Measurements from ENCODE around the gene TMEM44. TPM values are rescaled to one million over a fixed set of nuclear protein-coding genes. Genes with fewer than 3 reads are reported as not detected.

Gene TMEM44
- 23.2 TPM for polyA plus RNA-seq (2013, experiment 1 of 2; ENCODE audit: insufficient read length)
- polyA plus RNA-seq (2013, experiment 2 of 2; ENCODE audit: insufficient read length) = 22.7 TPM

DNA sequence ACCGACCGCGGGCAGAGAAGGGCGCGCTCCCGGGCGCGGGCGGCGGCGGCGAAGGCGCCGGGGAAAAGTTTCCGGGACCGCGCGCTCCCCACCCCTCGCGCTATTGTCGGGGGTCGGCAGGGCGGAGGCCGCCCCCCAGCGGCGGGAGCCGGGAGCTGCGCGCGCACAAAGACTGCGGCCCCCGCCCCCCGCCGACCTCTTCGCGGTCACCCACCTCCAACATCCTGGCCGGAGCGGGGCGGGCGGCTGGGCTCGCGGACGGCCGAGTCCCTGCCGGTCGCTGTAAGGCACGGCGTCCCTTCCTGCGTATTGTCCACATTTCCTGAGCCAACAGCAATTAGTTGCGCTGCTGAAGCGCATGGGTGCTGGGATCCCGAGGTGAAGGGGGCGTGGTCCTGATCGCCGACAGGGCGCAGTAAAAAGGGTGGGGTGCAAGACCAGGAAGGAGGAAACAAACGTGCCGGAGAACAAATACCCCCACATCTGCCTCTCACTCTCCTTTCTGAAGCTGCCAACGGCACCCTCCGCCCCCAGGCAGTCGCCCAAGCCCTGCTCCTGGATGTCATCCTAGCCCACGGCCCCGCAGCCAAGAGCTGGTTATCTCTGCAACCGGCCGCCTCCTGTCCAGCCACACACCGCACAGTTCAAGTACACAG is at the start of gene TMEM44:
TSS of gene TMEM44 (minus strand) at position 71 of the 656 bp plus-strand sequence. CDS start 204 bp downstream, outside the sequence.
- peak; percentile 74 for DNase-seq

- DNase-seq = peak; percentile 86
Measured at GRCh38 chr3:194682694-194683310, 49.6 kb upstream of the TMEM44 start.

DNA sequence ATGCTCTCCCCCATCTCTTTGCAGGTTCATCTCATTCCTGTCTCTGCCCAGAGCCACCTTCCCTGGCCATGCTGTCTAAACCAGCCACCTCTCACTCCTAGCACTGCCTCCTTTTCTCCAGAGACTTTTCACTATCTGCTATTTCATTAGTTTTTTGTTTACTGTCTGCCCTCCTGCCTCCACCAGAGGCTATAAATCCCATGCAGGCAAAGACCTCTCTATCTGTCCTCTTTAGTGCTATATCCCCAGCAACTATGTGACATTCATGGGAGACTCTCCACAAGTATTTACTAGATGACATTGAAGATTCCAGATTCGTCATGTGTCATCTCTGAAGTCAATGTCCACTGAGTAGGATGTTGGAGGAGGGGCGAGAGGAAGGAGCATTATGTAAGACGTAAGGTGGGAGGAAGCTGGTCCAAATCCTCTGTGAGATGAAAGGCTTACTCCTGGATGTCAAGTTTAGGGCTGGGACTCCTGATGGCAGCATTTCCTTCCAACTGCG is 49.0 kb upstream of the TMEM44 start:
- no peak for DNase-seq

GRCh38 chr3:194680888-194681615 is 47.8 kb upstream of the TMEM44 start:
- no peak for DNase-seq

- no peak for DNase-seq
Measured at GRCh38 chr3:194676471-194676870, 43.3 kb upstream of the TMEM44 start.

DNA sequence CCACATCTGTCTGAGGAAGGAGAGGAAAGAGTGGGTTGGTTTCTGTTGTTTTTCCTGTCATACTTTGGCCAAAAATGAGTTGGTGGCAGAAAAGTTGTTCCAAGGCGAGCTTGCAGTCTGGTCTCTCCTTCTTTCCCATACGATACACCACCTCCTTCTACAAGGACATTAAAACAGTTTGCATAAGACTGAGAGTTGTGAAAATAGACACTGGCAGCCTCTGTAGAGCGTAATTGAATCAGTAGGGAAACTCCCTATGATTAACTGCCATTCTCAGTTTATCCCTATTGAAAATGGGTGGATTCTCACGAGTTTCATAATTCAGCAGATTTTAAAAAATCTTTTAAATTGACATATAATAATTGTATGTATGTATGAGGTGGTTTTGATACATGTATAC is 42.5 kb upstream of the TMEM44 start:
- DNase-seq = no peak

- DNase-seq = no peak
Measured at GRCh38 chr3:194675081-194675640, 41.9 kb upstream of the TMEM44 start.

GRCh38 chr3:194673761-194674160 is 40.5 kb upstream of the TMEM44 start:
- no peak for DNase-seq

- no peak for DNase-seq
Measured at GRCh38 chr3:194672876-194673275, 39.7 kb upstream of the TMEM44 start.

- peak; percentile 96 for DNase-seq
Measured at GRCh38 chr3:194671900-194672808, 38.9 kb upstream of the TMEM44 start, which contains the start of gene LSG1. Gene LSG1, minus strand, starts transcription at chr3:194672191. Its CDS starts 29 bp downstream, at chr3:194672162.

GRCh38 chr3:194671511-194671899 is 38.3 kb upstream of the TMEM44 start:
- DNase-seq = peak; percentile 41

- no peak for DNase-seq
Measured at GRCh38 chr3:194667363-194667762, 34.1 kb upstream of the TMEM44 start.

DNA sequence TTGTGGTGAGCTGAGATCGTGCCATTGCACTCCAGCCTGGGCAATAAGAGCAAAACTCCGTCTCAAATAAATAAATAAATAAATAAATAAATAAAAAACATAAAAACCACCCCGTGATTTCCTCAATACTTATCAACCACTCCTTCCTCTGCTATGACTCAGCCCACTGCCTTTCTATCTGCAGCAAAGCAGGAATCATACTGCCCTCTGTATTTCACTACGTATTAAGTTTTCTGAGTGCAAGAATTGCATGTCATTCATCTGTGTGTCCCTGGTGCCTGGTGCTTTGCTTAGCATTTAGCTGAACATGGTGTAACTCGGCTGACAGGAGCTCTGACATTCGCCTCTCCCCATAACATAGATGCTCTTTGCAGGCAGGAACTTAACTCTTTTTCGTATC is 31.6 kb upstream of the TMEM44 start:
- DNase-seq = no peak

GRCh38 chr3:194661946-194662345 is 28.7 kb upstream of the TMEM44 start:
- DNase-seq = no peak

GRCh38 chr3:194661374-194661773 is 28.2 kb upstream of the TMEM44 start:
- no peak for DNase-seq

- DNase-seq = no peak
Measured at GRCh38 chr3:194659778-194660177, 26.6 kb upstream of the TMEM44 start.

DNA sequence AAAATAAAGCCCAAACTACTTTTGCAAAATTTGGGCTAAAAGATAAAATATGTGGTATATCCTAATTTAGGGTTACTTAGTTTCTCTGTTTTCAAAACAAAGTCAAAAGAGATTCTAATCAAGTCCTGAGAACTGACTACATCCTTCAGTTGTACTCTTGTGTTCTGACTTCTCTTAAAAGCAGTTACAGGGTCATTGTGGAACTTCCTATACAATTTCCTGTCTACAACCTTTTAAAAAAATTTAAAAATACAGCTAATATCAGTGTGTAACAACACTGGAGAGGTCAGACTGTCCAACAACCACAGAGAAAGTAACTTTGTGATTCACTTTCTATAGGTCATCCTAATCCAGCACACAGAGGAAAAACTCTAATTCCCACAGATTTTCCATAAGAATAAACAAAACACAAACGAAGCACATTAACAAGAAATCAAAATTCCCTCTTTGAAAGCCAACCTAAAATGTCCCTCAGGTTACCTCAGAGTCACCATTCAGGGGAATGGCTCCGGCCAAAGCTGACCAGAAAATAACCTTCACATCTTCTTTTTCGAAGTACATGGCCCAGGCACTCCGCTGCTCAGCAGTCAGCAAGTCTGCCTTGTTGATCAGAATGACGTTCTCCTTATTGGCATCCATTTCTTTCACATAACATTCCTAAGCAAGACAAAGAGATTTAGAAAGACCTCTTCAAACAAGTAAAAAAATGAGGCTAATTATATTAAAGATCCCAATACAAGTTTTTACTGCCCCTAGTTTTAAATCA is 25.4 kb upstream of the TMEM44 start:
- DNase-seq = no peak

DNA sequence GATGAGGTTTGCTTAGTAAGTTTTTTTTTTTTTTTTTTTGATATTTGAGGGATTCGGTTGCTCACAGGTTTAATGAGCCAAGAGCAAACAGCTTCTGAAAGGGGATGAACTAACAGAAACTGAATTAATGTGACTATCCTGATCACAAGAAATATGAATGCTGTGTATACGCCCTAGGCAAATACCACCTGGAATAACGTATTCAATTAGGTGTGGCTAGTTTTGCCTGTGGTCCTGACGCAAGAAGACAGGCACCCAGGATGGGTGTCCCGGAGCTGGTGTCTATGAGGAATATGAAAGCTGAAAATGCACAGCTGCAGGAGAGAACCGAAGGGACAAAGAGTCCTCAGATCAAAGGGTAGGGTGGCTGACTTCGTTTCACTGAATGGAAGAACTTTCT is 24.2 kb upstream of the TMEM44 start:
- DNase-seq = no peak

GRCh38 chr3:194654443-194654842 is 21.2 kb upstream of the TMEM44 start:
- DNase-seq = no peak

DNA sequence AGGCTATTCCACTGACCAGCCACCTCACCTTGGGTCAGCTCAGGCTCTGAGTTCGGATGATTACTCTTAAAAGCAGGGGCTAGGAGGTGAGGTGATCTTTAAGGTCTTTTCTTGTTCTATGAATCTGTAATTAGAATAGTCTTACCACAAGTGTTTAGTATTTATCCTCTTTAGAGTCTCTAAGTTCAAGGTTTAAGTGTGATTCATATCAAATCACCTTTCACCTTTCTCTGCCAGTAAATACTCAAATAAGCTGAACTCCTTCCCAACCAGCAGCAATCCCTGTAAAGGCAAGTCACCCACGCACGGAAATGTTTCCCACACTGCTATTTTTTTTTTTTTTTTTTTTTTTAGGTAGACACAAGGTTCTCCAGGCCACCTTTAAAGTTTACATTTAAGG is 14.5 kb upstream of the TMEM44 start:
- DNase-seq = no peak

- no peak for DNase-seq
Measured at GRCh38 chr3:194642769-194643168, 9.6 kb upstream of the TMEM44 start.

Data from fibroblast of skin of scalp (primary cell).